ENCODE measurements around the gene ALG13. TPM values are rescaled to one million over a fixed set of nuclear protein-coding genes. Genes with fewer than 3 reads are reported as not detected.

ALG13 gene
- total and polyA plus RNA-seq, 2 donors (not counting 1 experiment from before 2014, with no cell fraction given) = 138 to 166 TPM

DNA sequence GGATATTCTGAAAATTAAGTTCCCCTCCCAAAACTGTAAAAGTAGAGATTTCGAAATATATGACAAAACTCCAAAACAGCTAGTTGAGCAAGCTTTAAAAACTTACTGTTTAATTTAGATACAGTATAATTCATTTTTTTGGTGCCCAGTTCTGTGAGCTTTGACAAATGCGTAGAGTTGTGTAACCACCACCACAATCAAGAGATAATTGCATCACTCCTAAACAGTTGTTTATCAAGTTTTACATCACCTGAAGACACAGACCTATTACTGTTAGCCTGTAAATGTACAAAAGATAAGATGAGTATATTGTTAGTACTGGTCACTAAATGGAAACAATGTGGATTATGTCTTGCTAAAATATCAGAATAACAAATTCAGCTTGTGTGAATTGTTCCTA, 62.3 kb downstream of the ALG13 start:
- Mint-ChIP-seq H3K4me3 (no peak overlapping the region), H3K4me1 (no peaks in the 10 kb centered on the region), H3K27me3 (no peaks in the 10 kb centered on the region), H3K9me3 (ENCODE audit: insufficient read depth) (no peaks in the 10 kb centered on the region), H3K27ac (no peak overlapping the region)
- Histone ChIP-seq H3K36me3 (replicated peaks in 1 of 2; ENCODE audit: control extremely low read depth in 1 of 2, control insufficient read depth in 1 of 2, extremely low read depth in 1 of 2, insufficient read depth in 2 of 2, low read length in 1 of 2) (peaks cover 2 to 40% of the 10 kb centered on the region in 2 experiments), H3K4me2 (replicated peaks; ENCODE audit: low read depth, low read length, poor library complexity, severe bottlenecking) (no peak overlapping the region), H2AFZ (ENCODE audit: insufficient read depth, low read depth, low read length, poor library complexity, severe bottlenecking) (no peak overlapping the region), H3K4me1 (ENCODE audit: control insufficient read depth in 2 of 2, insufficient read depth in 2 of 2, low read length in 2 of 2) (no peaks in the 10 kb centered on the region), H3K27ac (ENCODE audit: low read length in 2 of 2) (no peak overlapping the region), H3K9ac (ENCODE audit: low read length) (no peak overlapping the region), H3K4me3 (ENCODE audit: control extremely low read depth in 1 of 5, extremely low read depth in 1 of 5, insufficient read depth in 1 of 5, low read depth in 2 of 5, low read length in 4 of 5) (no peak overlapping the region), H3K79me2 (ENCODE audit: control insufficient read depth, insufficient read depth, low read length) (no peaks in the 10 kb centered on the region), H4K20me1 (ENCODE audit: control insufficient read depth, insufficient read depth, low read length, poor library complexity, severe bottlenecking) (no peaks in the 10 kb centered on the region), H3K27me3 (replicated peaks in 1 of 4; ENCODE audit: control extremely low read depth in 1 of 4, control insufficient read depth in 3 of 4, insufficient read depth in 4 of 4, low read length in 3 of 4) (no peaks in the 10 kb centered on the region), H3K9me3 (ENCODE audit: control extremely low read depth in 1 of 3, control insufficient read depth in 2 of 3, insufficient read depth in 1 of 3, low read length in 2 of 3) (no peaks in the 10 kb centered on the region)
- intact Hi-C loops (cut with micrococcal nuclease) = no loop called here
- TF ChIP-seq, protein P1, sequence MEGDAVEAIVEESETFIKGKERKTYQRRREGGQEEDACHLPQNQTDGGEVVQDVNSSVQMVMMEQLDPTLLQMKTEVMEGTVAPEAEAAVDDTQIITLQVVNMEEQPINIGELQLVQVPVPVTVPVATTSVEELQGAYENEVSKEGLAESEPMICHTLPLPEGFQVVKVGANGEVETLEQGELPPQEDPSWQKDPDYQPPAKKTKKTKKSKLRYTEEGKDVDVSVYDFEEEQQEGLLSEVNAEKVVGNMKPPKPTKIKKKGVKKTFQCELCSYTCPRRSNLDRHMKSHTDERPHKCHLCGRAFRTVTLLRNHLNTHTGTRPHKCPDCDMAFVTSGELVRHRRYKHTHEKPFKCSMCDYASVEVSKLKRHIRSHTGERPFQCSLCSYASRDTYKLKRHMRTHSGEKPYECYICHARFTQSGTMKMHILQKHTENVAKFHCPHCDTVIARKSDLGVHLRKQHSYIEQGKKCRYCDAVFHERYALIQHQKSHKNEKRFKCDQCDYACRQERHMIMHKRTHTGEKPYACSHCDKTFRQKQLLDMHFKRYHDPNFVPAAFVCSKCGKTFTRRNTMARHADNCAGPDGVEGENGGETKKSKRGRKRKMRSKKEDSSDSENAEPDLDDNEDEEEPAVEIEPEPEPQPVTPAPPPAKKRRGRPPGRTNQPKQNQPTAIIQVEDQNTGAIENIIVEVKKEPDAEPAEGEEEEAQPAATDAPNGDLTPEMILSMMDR (IDR thresholded peaks at IDR 0.05) = no peak
- TF ChIP-seq EZH2 (IDR thresholded peaks at IDR 0.05; ENCODE audit: borderline replicate concordance, insufficient read depth, low read depth, low read length, poor library complexity, severe bottlenecking) = no peak
- CTCF ChIA-PET = no interaction called here
- POLR2A ChIA-PET = no interaction called here
- no CpG with 5 or more reads among the region's 2 CpGs for WGBS (ENCODE audit: insufficient coverage)
- no peak for ATAC-seq (ENCODE audit: low read depth)
- no peak for DNase-seq

DNA sequence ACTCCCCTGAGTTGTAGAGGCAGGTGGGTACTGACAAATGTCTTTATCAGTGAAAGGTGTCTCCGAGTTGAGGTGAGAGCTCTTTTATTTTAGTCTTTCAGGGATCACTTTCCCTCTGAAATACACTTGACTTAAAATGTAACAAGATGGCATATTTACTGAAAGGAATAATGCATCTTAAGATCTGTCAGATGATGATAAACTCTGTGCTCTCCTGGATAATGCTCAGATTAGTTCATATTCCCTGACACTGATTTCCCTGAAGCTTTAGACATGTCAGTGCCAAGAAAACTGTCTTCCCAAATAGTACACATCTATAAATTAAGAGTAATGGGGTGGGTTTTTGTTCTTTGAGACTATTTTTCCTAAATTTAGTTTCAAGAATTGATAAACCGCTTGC, 75.5 kb downstream of the ALG13 start:
- Histone ChIP-seq H3K4me1 (ENCODE audit: control insufficient read depth in 2 of 2, insufficient read depth in 2 of 2, low read length in 2 of 2) (no peaks in the 10 kb centered on the region), H3K79me2 (ENCODE audit: control insufficient read depth, insufficient read depth, low read length) (no peaks in the 10 kb centered on the region), H3K36me3 (replicated peaks in 1 of 2; ENCODE audit: control extremely low read depth in 1 of 2, control insufficient read depth in 1 of 2, extremely low read depth in 1 of 2, insufficient read depth in 2 of 2, low read length in 1 of 2) (peaks cover 0 to 16% of the 10 kb centered on the region in 2 experiments), H3K9ac (ENCODE audit: low read length) (no peak overlapping the region), H4K20me1 (ENCODE audit: control insufficient read depth, insufficient read depth, low read length, poor library complexity, severe bottlenecking) (no peaks in the 10 kb centered on the region), H3K9me3 (ENCODE audit: control extremely low read depth in 1 of 3, control insufficient read depth in 2 of 3, insufficient read depth in 1 of 3, low read length in 2 of 3) (peaks cover 0 to 4% (median 0%) of the 10 kb centered on the region in 3 donors), H2AFZ (ENCODE audit: insufficient read depth, low read depth, low read length, poor library complexity, severe bottlenecking) (no peak overlapping the region), H3K27ac (ENCODE audit: low read length in 2 of 2) (no peak overlapping the region), H3K27me3 (replicated peaks in 1 of 4; ENCODE audit: control extremely low read depth in 1 of 4, control insufficient read depth in 3 of 4, insufficient read depth in 4 of 4, low read length in 3 of 4) (no peaks in the 10 kb centered on the region), H3K4me3 (ENCODE audit: control extremely low read depth in 1 of 5, extremely low read depth in 1 of 5, insufficient read depth in 1 of 5, low read depth in 2 of 5, low read length in 4 of 5) (no peak overlapping the region), H3K4me2 (replicated peaks; ENCODE audit: low read depth, low read length, poor library complexity, severe bottlenecking) (no peak overlapping the region)
- WGBS (ENCODE audit: insufficient coverage) = no CpG with 5 or more reads among the region's 2 CpGs
- intact Hi-C loops (cut with micrococcal nuclease) = no loop called here
- DNase-seq = no peak
- H3K27me3 Mint-ChIP-seq = no peaks in the 10 kb centered on the region
- CTCF ChIA-PET = no interaction called here
- H3K27ac Mint-ChIP-seq = no peak overlapping the region
- TF ChIP-seq EZH2 (IDR thresholded peaks at IDR 0.05; ENCODE audit: borderline replicate concordance, insufficient read depth, low read depth, low read length, poor library complexity, severe bottlenecking) = no peak
- TF ChIP-seq, protein P1 (IDR thresholded peaks at IDR 0.05) = no peak
- ATAC-seq (ENCODE audit: low read depth) = no peak
- POLR2A ChIA-PET = no interaction called here
- H3K4me3 Mint-ChIP-seq = no peak overlapping the region
- H3K9me3 Mint-ChIP-seq (ENCODE audit: insufficient read depth) = no peaks in the 10 kb centered on the region
- H3K4me1 Mint-ChIP-seq = no peaks in the 10 kb centered on the region

All from B cell (primary cell).